HepG2 (cell line): Measurements from ENCODE around the gene PSMA3. TPM values are rescaled to one million over a fixed set of nuclear protein-coding genes. Genes with fewer than 3 reads are reported as not detected.

Experiments
- BATF2 ChIP-seq: sonication (generic); formaldehyde crosslinking; IDR thresholded peaks from 2 replicates; pipeline ENCODE4 v1.8.0; 2022; ENCODE audit warnings: mild to moderate bottlenecking, missing genetic modification reagents, moderate library complexity
- CENPBD1 ChIP-seq: sonication (generic); formaldehyde crosslinking; IDR thresholded peaks from 2 replicates; pipeline ENCODE4 v1.8.0; 2022; ENCODE audit warnings: missing genetic modification reagents, low read depth, mild to moderate bottlenecking, borderline replicate concordance
- DR1 ChIP-seq: sonication (generic); formaldehyde crosslinking; IDR thresholded peaks from 2 replicates; pipeline ENCODE4 v1.8.0; 2021; ENCODE audit warnings: mild to moderate bottlenecking, missing genetic modification reagents, inconsistent platforms
- E2F1 ChIP-seq: sonication (generic); formaldehyde crosslinking; IDR thresholded peaks from 2 replicates; pipeline ENCODE4 v1.5.0; 2020; ENCODE audit warnings: missing genetic modification reagents
- HNF4G ChIP-seq, 2 experiments: sonication (generic) in 1 of 2; formaldehyde crosslinking in 1 of 2; IDR thresholded peaks; 2 replicates each; pipeline versions ENCODE4 v1.4.0 to v1.6.1; 2011 to 2020; ENCODE audit warnings: borderline replicate concordance in 2 of 2, low read depth in 2 of 2, mild to moderate bottlenecking in 2 of 2, low read length in 1 of 2, missing genetic modification reagents in 1 of 2, moderate library complexity in 1 of 2
- LBX2 ChIP-seq: sonication (generic); formaldehyde crosslinking; IDR thresholded peaks from 2 replicates; pipeline ENCODE4 v1.5.0; 2020; ENCODE audit warnings: missing genetic modification reagents, mild to moderate bottlenecking, borderline replicate concordance
- MYPOP ChIP-seq: sonication (generic); formaldehyde crosslinking; IDR thresholded peaks from 2 replicates; pipeline ENCODE4 v1.8.1; 2023; ENCODE audit warnings: mild to moderate bottlenecking, moderate library complexity, missing genetic modification reagents
- PCBP1 ChIP-seq: fragments of 200-400 bp; formaldehyde crosslinking; IDR thresholded peaks from 2 replicates; pipeline ENCODE4 v1.6.1; 2017; ENCODE audit warnings: mild to moderate bottlenecking, low read depth, low read length, borderline replicate concordance
- POLR2AphosphoS5 ChIP-seq: IDR thresholded peaks from 2 replicates; pipeline ENCODE4 v1.6.1; 2012; ENCODE audit warnings: low read depth, low read length
- RNF2 ChIP-seq: fragments of 450-650 bp; conservative IDR thresholded peaks from 2 replicates; pipeline ENCODE4 v1.6.1; 2016; ENCODE audit warnings: low read depth
- SRSF4 ChIP-seq: fragments of 200-400 bp; formaldehyde crosslinking; IDR thresholded peaks from one replicate; pipeline ENCODE4 v1.6.1; 2018; ENCODE audit warnings: mild to moderate bottlenecking, low read depth, low read length, moderate library complexity; ENCODE audit not compliant: poor library complexity, severe bottlenecking
- STAT6 ChIP-seq: sonication (generic); formaldehyde crosslinking; IDR thresholded peaks from 2 replicates; pipeline ENCODE4 v1.4.0; 2020; ENCODE audit warnings: missing genetic modification reagents, mild to moderate bottlenecking, borderline replicate concordance
- TFE3 ChIP-seq: IDR thresholded peaks from 2 replicates; pipeline ENCODE4 v1.6.1; 2016
- TOPORS ChIP-seq: sonication (generic); formaldehyde crosslinking; IDR thresholded peaks from 2 replicates; pipeline ENCODE4 v1.8.0; 2023; ENCODE audit warnings: mild to moderate bottlenecking, missing genetic modification reagents
- ZBTB38 ChIP-seq: sonication (generic); formaldehyde crosslinking; IDR thresholded peaks from 2 replicates; pipeline ENCODE4 v1.5.1; 2020; ENCODE audit warnings: mild to moderate bottlenecking, missing genetic modification reagents
- ZNF180 ChIP-seq: sonication (generic); formaldehyde crosslinking; IDR thresholded peaks from 2 replicates; pipeline ENCODE4 v1.4.0; 2020; ENCODE audit warnings: low read depth, missing genetic modification reagents, borderline replicate concordance
- ZNF232 ChIP-seq: sonication (generic); formaldehyde crosslinking; IDR thresholded peaks from 2 replicates; pipeline ENCODE4 v1.4.0; 2020; ENCODE audit warnings: missing genetic modification reagents, borderline replicate concordance
- ZNF24 ChIP-seq: fragments of 450-650 bp; IDR thresholded peaks from 2 replicates; pipeline ENCODE4 v1.6.1; 2017; ENCODE audit warnings: antibody characterized with exemption, mild to moderate bottlenecking
- ZNF3 ChIP-seq: IDR thresholded peaks from 2 replicates; pipeline ENCODE4 v1.7.0; 2017; ENCODE audit warnings: inconsistent platforms
- ZNF382 ChIP-seq: sonication (generic); formaldehyde crosslinking; IDR thresholded peaks from 2 replicates; pipeline ENCODE4 v1.5.0; 2020; ENCODE audit warnings: missing genetic modification reagents, mild to moderate bottlenecking, borderline replicate concordance
- ZNF569 ChIP-seq: sonication (generic); formaldehyde crosslinking; IDR thresholded peaks from 2 replicates; pipeline ENCODE4 v1.5.0; 2020; ENCODE audit warnings: mild to moderate bottlenecking, missing genetic modification reagents, moderate library complexity, borderline replicate concordance
- ZNF746 ChIP-seq: sonication (generic); formaldehyde crosslinking; IDR thresholded peaks from 2 replicates; pipeline ENCODE4 v1.8.0; 2022; ENCODE audit warnings: mild to moderate bottlenecking, missing genetic modification reagents
- polyA plus RNA-seq, 8 experiments: library from polyadenylated mRNA; depleted of rRNA in 3 of 8; stranded (reverse) in 7 of 8; unstranded in 1 of 8; fragments of >200 nt; fragmentation: Illumina TruSeq in 4 of 8; extraction: Trizol in 4 of 8; gene quantifications; 2 replicates each; pipeline versions ENCODE4 v1.2.1 to v1.2.3, GENCODE V29; 2011 to 2016; ENCODE audit warnings: low read depth in 4 of 8, missing spikeins in 1 of 8, mixed read lengths in 1 of 8; ENCODE audit not compliant: insufficient read depth in 1 of 8
- total RNA-seq, 5 experiments: library from RNA; depleted of rRNA; stranded (reverse); fragments of >200 nt; fragmentation: Illumina TruSeq; extraction: Trizol; gene quantifications; 2 replicates each; pipeline ENCODE4 v1.2.3, GENCODE V29; 2016; ENCODE audit warnings: low read depth in 1 of 5

PSMA3 gene
- total and polyA plus RNA-seq, 2 of the 13 experiments (the other 11 are each of a cell fraction or from before 2014, with no cell fraction given) = 232 to 275 TPM

GRCh38 chr14:58287607-58288042 is 43.0 kb downstream of the PSMA3 start (continued):
- TF ChIP-seq ZBTB38 (CRISPR knock-in tag) = no peak
- TF ChIP-seq PCBP1 = no peak
- TF ChIP-seq E2F1 (CRISPR knock-in tag) = no peak
- TF ChIP-seq ZNF180 (CRISPR knock-in tag) = no peak
- TF ChIP-seq CENPBD1 (CRISPR knock-in tag) = no peak
- TF ChIP-seq TFE3 (CRISPR knock-in tag) = peak; percentile 58; the same call in 1 of the 2 replicates
- no peak for TF ChIP-seq ZNF232 (CRISPR knock-in tag)
- TF ChIP-seq BATF2 = no peak
- no peak for TF ChIP-seq SRSF4
- TF ChIP-seq ZNF382 (CRISPR knock-in tag) = no peak
- TF ChIP-seq ZNF746 (CRISPR knock-in tag) = no peak
- no peak for TF ChIP-seq STAT6 (CRISPR knock-in tag)
- TF ChIP-seq ZNF3 (CRISPR knock-in tag) = no peak
- TF ChIP-seq RNF2 = no peak
- no peak for TF ChIP-seq ZNF24
- no peak for TF ChIP-seq DR1 (CRISPR knock-in tag)
- no peak for TF ChIP-seq LBX2 (CRISPR knock-in tag)
- TF ChIP-seq TOPORS = no peak
- TF ChIP-seq POLR2AphosphoS5 = no peak
- TF ChIP-seq MYPOP (CRISPR knock-in tag) = no peak
- peak; percentile 84 for TF ChIP-seq HNF4G (IDR thresholded peaks at IDR 0.05; ENCODE audit: borderline replicate concordance, low read depth, low read length)
- TF ChIP-seq HNF4G (CRISPR knock-in tag; IDR thresholded peaks at IDR 0.05; ENCODE audit: borderline replicate concordance, low read depth) = no peak; the same call in 1 of the 2 replicates
- TF ChIP-seq ZNF569 = no peak
